ENCODE measurements around the gene KCTD16. TPM values are rescaled to one million over a fixed set of nuclear protein-coding genes. Genes with fewer than 3 reads are reported as not detected.

The KCTD16 gene
- total RNA-seq, 1 donor from 2014 or later: 0.13 TPM

DNA sequence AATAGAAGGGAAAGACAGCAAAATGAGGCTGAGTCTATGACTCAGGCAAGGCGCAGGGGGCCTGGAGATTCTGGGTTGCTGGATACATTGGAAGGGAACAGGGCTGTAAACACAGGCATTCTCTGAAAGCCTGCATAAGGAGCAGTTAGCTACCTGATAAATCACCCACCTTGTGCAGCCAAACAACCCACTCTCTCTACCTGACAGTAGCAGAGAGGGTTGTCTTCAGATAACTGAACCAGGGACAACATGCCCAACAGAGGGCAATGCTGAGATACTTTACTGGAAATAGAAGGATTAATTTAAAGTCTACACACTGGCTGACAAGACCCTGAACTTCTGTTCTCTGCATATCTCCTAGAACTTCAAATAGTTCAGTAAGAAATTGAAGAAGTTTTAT is 161.6 kb downstream of the KCTD16 start:
- no peak for DNase-seq (ENCODE audit: low read depth, low spot score)

DNA sequence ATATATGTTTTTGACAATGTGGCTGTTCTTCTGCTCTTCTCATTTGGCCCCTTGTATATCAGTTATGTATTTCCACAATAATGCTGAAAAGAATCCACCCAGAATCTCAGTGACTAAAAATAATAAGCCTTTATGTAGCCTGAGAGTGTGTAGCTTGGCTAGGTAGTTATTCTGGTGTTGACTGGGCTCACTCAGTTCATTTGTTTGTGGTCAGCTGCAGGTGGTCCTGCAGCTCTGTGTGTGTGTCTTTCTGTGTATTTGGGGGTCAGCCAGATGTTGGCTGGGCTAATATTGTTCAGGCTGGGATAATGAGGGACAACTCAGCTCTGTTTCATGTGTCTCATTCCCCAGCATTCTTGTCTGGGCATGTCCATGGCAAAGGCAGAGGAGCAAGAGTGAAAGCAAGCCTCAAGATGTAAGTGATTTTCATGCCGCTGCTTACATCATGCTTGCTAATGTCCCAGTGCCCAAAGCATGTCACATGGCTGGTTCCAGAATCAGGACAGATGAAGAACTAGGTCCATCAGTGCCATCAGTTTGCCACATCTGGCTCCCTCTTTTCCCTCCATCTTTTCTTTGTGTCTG is 162.8 kb downstream of the KCTD16 start:
- no peak for DNase-seq (ENCODE audit: low read depth, low spot score)

DNA sequence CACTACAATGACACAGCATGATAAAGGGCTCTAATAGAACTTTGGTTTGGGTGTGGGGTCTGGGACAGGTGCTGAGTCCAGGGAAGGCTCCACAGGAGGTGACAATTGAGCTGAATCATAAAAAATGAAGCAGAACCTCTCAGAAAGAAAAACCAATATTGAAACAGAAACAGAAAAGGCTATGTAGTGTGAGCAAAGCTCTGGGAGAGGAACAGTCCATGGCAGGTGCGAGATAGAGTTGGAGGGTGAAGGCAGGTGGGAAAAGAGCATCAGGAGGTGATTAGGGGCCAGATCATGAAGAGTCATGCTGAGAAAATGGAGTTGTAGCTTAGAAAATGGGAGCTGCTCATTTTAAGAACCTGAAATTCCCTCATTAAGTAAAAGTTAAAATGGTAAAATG is 164.9 kb downstream of the KCTD16 start:
- no peak for DNase-seq (ENCODE audit: low read depth, low spot score)

DNA sequence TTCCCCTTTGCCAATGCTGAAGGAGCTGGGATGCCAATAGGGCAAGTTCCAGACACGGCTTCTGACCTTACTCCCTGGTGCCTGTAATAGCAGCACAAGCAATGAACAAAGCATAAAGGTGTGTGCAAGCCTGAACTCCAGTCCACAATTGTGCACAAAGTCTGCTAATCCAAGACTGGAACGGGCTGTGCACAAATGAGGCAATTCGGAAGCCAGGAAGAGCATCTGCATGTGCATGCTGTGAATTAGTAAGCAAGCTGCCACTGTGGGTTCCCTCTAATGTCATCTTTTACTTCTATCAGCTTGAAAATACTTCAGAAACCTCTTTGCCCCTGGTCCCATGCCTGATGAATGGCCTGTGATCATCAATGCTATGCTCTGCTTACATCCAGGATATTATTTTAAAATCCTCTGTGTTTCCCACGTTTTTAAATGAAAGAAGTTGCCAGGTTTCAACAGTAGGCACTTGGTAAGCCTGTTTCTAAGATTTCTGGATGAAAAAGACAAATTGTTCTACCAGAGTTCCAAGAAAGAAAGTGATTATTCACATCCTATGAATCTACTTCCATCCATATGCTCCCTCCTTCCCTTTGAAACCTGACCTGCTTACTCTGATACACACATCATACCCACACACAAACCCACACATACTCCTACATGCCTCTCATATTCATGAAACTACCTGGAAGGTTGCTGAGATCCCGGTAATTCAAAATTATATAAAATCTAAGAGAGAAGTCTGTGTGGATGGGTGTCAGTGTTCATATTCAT is 165.7 kb downstream of the KCTD16 start:
- no peak for DNase-seq (ENCODE audit: low read depth, low spot score)

DNA sequence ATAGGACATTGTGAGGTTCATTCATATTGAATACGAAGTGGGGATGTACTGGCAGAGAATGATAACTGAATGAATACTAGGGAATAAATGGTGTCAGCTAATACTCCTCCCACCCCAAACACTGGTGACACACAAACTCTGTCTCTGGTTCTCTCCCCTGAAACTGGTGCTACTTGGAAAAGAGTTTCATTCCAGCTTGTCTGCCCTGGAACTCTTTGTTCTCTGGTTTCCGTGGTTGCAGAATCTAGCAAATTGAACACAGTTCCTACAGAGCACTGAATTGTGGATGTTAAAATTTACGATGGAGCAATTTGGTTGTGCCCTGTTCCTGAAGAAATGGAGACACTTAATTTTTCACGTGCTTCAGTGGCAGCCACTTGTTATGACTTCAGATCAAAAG is 181.7 kb downstream of the KCTD16 start:
- DNase-seq (ENCODE audit: low read depth, low spot score): no peak

DNA sequence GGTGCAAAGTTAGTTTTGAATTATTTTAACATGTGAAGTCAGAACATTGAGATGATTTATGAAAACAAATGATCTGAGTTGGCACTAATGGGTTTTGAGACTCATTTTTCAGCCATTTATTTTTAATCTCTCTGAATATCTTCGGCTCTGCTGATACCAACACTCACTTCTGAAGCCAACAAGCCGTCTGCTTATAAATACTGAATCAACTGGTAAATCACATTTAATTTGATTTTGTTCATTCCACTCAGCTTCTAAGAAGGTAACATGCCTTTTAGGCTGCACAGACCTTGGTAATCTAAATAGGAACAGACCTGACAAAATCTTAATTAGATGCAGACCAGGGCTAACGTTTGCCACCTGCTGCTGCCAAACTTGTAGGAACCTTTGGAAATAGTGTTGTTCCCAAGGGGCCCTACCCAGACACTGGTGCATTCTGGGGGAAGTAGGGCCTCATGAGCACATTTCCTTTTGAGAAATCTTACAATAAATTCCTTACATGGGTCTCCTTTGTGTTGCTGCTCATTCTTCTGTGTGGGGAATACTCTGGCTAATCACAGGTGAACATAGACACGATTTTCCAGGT is 182.2 kb downstream of the KCTD16 start:
- DNase-seq (ENCODE audit: low read depth, low spot score): no peak

DNA sequence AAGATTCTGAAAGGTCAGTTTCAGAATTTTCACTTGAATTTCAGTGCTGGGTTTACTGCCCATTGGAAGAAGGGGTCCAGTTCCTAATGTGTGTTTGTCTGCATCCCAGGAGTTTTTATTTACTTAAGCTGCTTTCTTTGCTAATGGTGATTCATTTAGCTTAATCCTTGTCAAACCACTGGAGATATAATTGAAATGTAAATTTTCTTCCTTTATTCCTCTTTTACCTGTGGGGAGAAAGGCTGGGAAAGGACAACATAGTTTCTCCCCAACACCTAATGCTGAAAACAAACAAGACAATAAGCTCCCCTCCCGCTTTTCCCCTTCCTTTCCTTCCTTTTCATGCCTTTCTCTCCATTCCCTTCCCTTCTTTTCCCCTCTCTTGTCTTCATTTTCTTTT is 185.8 kb downstream of the KCTD16 start:
- no peak for DNase-seq (ENCODE audit: low read depth, low spot score)

DNA sequence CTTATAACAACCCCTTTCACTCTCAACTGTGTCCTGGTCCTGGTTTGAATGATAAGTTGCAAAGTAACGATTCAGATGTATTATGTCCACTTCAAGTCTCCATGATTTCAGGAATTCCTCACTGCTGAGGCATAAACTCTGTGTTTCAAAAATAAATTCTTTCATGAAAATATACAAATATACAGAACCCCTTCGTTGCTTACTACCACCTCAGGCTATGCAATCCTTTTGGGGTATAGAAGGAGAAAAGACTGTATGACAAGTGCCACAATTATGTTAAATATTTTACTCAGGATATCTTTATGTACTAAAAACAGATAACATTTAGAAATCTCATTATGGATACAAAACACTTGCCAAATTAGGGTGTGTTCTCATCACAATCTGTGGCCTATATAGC is 190.7 kb downstream of the KCTD16 start:
- DNase-seq (ENCODE audit: low read depth, low spot score): no peak

DNA sequence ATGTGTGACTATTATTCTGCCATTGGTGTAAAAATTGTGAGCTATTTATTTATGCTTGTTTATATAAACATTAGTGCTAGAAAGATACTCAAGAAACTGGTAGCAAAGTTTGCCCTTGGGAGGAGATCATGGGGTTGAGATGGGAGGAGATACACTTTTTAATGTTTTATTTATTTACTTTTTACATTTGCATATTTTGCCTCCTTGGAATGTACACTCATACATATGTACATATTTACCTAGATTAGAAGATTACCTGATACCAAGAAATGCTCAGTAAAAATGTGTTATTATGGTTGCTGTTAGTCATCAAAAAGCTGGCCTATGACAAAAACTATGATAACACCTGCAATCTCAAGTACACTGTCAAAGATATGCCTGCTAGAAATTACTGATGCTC is 195.2 kb downstream of the KCTD16 start:
- DNase-seq (ENCODE audit: low read depth, low spot score): no peak

DNA sequence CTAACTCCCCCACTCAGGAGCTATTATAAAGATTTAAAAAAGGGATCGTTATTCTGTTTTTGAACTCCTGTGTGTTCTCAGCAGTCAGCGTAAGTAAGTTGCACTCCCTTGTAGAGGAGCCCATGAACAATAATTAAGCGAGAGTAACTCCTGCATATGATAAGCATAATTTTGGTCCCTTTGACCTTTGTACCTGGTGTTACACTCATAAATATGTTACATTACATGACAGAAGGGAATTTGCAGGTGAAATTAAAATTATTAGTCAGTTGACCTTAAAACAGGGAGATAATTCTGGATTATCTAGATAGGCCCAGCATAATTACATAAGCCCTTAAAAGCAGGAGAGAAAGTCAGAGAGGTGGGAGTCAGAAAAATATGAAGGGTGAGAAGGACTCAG is 197.3 kb downstream of the KCTD16 start:
- no peak for DNase-seq (ENCODE audit: low read depth, low spot score)

DNA sequence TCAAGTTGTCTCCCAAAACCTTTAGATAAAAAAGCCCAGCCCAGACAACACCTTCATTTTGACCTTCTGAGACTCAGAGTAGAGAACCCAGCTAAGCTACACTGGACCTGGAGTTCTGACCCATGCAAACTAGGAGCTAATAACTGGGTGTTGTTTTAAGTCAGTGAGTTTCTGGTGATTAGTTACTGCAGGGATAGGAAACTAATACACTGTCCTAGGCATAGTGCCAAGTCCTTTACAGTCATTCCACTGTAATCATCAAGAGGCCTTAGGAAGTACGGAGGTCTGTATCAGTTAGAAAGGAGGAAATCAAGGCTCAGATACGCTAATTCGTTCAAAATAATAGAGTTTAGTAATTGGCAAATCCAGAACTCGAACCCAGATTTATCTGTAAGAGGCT is 197.9 kb downstream of the KCTD16 start:
- no peak for DNase-seq (ENCODE audit: low read depth, low spot score)

DNA sequence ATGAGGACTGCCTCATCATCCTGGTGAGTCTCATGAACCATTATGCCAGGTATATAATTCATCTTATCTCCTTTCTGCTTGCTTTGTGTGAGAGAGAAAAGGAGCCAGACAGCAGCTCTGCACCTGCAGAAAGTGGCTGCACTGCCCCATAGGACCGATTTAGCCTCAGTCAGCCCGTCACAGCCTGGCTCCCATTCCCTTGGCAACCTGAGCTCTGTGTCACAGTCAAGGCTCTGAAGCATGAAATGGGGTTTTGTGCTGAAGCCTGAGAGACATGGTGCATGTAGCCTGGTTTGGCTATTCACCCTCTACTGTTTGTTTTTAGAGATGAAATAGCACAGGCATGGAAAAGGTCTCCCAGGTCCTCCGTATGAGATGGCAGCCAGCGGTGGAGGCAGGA is 198.3 kb downstream of the KCTD16 start:
- DNase-seq (ENCODE audit: low read depth, low spot score): no peak

DNA sequence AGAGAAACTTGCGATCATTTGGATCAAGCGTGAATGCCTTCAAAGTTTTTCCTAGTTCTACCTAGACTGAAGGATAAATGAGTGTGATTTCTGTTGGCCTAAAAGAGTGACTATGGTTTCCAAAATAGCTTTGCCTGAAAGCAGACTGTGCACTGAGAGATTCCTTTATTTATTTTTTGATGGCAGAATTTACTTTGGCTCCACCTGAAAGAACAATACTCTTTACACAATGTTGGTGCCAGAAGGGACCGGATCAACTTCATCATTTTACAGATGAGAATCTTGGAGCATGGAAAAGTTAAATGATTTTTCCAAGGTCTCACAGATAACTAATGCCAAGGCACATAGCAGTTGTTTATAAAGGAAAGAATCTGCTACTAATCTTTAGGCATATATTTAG is 199.6 kb downstream of the KCTD16 start:
- no peak for DNase-seq (ENCODE audit: low read depth, low spot score)

DNA sequence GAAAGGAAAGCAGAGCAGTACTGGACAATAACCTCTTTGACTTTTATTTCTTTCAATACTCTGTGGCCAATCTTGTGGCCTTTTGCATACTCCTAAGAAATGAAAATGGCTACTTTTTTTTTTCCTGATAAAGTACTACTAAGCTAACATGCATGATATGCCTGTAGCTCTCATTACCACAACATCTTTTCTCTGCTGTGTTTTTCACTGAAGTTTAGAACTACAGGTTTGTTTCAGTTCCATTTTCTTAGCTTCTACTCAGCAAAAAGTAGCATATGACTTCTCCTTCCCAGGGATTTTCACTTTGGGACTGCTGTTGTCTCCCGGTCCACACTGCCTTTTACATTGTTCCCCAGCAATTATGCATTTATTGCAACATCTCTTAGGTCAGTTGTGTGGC is 204.0 kb downstream of the KCTD16 start:
- no peak for DNase-seq (ENCODE audit: low read depth, low spot score)

DNA sequence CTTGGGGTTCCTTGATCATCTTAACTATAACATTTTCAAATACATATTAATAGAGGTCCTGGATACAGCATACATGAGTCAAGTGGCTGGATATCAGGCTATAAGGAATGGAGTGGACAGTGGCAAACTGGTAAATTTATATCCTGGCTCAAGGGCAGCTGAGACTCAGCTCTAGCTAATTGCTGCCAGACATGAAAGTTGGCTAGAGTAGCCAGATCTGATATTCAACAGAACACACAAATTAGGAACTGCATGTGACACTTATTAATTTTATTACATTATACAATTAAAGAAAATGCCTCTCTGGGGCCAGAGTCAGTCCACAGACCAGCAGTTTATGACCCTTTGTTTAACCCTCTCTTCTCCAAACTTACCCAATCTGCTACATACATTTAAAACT is 206.5 kb downstream of the KCTD16 start:
- no peak for DNase-seq (ENCODE audit: low read depth, low spot score)

DNA sequence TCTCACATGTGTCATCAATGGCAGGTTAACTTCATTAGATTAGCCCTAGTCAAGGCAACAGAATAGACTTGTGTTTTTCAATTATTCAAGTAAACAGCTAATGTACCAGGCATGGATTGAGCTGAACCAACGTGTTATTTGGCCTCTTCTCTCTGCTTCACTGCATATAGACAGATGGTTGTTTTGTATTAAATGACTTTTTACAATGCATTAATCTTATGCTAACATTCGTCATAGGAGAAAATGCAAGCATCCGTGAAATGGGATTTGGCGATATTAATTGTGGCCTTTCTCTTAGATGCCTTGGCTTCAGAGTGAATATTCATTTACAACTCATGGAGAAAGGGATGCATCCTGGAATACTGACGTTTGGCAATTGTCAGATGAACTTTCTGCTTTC is 208.0 kb downstream of the KCTD16 start:
- no peak for DNase-seq (ENCODE audit: low read depth, low spot score)

DNA sequence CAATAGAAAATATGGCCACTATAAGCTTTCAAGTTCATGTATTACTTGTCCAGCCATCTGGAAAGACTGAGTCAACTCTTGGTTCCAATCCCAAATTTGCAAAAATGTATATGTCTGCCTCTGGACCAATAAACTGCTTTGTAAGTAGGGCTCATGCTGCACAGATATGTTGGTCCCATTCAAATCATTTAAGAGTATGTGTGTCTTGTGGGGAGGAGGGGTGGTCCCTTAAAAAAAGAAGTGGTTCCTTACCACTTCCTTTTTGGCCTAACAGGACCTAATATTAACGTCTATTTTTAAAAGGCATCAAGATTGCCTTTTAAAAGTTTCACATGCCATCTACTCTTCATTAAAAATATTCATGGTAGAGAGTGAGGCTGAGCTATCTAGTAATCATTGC is 214.9 kb downstream of the KCTD16 start:
- no peak for DNase-seq (ENCODE audit: low read depth, low spot score)

DNA sequence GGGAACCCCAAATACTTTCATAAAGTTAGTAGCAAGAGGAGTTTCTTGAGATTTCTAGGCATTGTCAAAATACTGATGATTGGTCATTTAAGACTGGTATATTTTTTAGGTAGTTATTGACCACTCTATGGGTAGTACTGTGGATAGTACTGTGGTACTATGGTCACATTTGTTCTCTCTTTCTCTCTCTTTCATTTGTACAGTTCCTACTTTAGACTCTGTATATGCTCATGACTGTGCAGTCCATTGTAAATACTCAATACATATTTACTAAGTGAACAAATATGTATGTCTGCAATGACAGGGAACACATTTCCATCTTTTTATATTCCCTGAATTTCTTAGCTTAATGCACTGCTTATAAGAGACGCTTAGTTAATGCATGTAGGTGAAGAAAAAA is 215.6 kb downstream of the KCTD16 start:
- DNase-seq (ENCODE audit: low read depth, low spot score): no peak

DNA sequence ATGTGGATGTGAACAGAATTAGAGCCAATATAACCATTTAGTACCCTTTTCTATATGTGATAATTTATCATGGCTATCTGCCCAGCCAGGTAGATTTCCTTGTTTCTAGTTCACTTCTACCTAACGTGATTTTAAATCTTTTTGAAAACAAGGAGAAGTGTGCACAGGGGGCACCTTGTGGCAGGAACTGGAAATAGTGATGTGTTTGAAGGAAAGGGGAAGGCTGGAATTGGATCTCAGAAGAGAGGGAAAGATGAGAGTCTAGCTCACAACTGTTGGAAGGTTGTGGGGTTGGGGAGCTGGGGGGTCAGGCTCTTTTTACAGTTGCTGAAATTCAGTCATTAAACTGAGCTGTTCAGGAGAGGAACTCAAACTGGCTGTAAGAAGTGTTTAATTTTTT is 219.5 kb downstream of the KCTD16 start:
- no peak for DNase-seq (ENCODE audit: low read depth, low spot score)

DNA sequence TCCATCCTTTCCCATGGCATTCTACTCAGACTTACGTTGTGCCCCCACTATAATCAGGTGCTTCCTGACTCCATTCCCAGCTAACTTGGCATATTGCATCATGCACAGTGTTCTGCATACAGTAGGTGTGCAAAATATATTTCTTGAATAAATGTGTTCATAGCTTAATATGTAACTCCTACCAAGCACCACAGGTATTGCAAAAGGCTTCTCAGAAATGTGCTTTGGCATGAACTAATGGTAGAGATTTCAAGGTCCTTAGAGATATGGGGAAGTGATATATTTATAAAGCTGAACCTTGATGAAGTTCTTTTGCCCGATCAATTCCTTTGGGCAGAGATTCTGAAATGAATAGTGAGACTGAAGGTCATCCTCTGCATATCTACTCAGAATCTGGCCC is 220.4 kb downstream of the KCTD16 start:
- no peak for DNase-seq (ENCODE audit: low read depth, low spot score)

DNA sequence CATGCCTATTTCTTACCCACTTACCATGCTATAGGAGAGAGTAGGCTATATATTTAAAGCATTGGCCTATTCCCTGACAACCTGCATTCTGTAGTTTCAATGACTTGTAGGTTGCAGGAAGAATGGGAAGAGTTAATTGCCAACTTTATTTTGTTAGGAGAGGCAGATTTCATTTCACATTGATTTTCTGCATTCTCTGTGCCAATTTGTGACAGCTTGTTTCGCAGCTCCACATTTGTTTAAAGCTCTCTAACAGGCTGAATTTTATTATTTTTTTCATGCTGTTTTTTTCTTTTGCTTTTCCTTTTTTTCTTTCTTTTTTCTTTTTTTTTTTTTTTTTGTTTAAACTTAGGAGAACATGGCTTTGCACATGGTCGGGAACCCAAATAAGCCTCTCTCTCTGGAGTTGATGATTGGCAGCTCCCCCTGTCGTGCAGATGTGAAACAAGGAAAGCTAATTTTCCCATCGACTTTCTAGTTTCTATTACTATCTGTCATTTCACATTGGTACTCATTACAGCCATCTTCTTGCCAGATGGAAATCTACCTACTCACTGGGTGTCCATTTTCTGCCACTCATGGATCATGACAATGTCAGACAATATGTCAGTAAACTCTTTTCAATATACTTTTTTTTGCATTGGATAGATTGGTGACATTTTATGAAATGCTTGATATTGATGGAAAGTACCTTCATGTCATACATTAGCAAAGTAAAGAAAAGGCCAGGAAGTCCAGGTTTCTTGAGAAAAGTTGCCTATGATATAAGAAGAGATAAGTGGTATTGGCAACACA is 223.2 kb downstream of the KCTD16 start:
- DNase-seq (ENCODE audit: low read depth, low spot score): no peak

DNA sequence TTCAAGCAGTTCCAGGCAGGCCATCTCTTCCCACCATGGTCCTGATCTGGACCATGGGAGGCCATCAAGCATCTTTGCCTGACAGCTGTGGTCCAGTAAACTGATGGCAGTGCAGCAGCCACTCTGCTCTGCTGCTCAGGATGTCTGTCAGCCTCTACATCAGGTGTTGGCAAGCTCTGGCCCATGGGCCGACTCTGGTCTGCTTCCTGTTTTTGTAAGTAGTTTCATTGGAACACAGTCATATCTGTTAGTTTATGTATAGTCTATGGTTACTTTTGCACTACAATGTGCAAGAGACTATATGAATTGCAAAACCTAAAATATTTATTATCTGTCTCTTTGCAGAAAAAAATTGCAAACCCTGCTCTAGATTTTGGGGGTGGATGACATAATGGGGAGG is 225.0 kb downstream of the KCTD16 start:
- DNase-seq (ENCODE audit: low read depth, low spot score): no peak

Measured in pulmonary artery endothelial cell (primary cell).